ENCODE measurements around the gene DOC2B. TPM values are rescaled to one million over a fixed set of nuclear protein-coding genes. Genes with fewer than 3 reads are reported as not detected.

Gene DOC2B
- total RNA-seq, 1 donor from 2014 or later: 0.11 TPM

DNA sequence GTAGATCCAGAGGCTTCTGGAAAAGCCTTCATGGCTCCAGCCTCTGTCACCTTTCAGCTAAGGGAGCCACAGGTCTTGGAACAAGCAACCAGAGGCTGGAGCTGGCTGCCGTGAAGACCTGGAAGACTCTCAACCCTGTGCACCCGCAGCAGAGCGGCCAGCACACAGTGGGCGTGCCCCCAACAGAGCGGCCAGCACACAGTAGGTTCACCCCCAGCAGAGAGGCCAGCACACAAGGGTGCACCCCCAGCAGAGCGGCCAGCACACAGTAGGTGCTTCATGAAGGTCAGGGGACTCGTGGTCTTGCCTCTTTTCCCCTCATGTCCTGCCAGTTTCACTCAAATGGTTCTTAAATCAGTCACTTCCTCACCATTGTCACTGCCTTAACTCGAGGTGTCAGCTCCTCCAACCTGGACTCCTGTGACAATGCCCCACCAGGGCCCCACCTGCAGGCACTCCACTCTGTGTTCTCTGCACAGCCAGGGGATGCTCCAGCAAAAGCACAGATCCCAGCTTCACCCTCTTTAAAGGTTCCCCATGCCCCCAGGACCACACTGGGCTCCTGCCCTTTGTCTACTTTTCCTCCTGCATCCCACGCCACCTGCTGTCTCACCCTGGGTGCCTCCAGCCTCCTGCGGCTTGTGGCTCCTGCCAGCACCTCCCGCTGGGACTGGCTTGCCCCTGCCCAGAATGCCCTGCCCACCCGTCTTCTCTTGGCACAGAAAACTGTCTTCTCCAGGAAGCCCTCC is 42.4 kb upstream of the DOC2B start:
- Histone ChIP-seq H3K79me2 (ENCODE audit: insufficient read depth, low read length) (no peaks in the 10 kb centered on the region), H3K4me3 (ENCODE audit: insufficient read depth, low read depth, low read length) (no peak overlapping the region), H4K20me1 (ENCODE audit: insufficient read depth, low read length) (no peaks in the 10 kb centered on the region), H3K27ac (ENCODE audit: low read depth, low read length) (no peak overlapping the region), H3K27me3 (ENCODE audit: insufficient read depth, low read length) (no peaks in the 10 kb centered on the region), H3K36me3 (ENCODE audit: insufficient read depth, low read length) (no peaks in the 10 kb centered on the region), H3K4me2 (ENCODE audit: low read length) (no peak overlapping the region), H3K9me3 (ENCODE audit: insufficient read depth, low read depth, low read length) (no peaks in the 10 kb centered on the region), H2AFZ (ENCODE audit: low read depth, low read length) (no peak overlapping the region), H3K4me1 (ENCODE audit: insufficient read depth, low read length) (no peaks in the 10 kb centered on the region), H3K9ac (ENCODE audit: low read length) (no peak overlapping the region)
- FAIRE-seq (no peak), DNase-seq (ENCODE audit: low read depth) (no peak)
- no peak overlapping the region for H3K4me3 Mint-ChIP-seq (ENCODE audit: unreplicated experiment)
- no peaks in the 10 kb centered on the region for H3K36me3 Mint-ChIP-seq (ENCODE audit: low read depth, unreplicated experiment)
- peaks cover 2% of the 10 kb centered on the region for H3K9me3 Mint-ChIP-seq (ENCODE audit: unreplicated experiment)
- peaks cover 14% of the 10 kb centered on the region for H3K27me3 Mint-ChIP-seq (ENCODE audit: low read depth, unreplicated experiment)
- H3K4me1 Mint-ChIP-seq (ENCODE audit: low read depth, unreplicated experiment): no peaks in the 10 kb centered on the region
- no peak overlapping the region for H3K27ac Mint-ChIP-seq (ENCODE audit: unreplicated experiment)
- TF ChIP-seq, protein P1, sequence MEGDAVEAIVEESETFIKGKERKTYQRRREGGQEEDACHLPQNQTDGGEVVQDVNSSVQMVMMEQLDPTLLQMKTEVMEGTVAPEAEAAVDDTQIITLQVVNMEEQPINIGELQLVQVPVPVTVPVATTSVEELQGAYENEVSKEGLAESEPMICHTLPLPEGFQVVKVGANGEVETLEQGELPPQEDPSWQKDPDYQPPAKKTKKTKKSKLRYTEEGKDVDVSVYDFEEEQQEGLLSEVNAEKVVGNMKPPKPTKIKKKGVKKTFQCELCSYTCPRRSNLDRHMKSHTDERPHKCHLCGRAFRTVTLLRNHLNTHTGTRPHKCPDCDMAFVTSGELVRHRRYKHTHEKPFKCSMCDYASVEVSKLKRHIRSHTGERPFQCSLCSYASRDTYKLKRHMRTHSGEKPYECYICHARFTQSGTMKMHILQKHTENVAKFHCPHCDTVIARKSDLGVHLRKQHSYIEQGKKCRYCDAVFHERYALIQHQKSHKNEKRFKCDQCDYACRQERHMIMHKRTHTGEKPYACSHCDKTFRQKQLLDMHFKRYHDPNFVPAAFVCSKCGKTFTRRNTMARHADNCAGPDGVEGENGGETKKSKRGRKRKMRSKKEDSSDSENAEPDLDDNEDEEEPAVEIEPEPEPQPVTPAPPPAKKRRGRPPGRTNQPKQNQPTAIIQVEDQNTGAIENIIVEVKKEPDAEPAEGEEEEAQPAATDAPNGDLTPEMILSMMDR (IDR thresholded peaks at IDR 0.05; ENCODE audit: insufficient read depth, low read depth, low read length): no peak

DNA sequence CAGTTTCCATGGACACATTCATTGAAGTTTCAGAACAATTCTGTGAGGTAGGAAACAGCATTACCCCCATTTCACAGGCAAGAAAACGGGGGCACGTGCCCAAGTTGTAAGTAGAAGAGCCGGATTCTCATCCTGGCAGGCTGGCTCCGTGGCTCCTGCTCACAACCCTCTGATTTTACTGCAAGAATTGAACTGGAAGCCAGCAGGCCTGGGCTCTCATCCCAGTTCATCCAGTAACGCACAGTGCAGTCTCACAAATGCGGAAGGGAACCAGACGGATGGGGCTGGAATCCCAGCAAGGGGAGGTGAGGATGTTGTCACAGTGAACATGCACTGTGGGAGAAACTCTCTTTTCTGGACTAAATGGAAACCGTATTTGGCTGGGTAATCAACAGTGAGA is 40.7 kb upstream of the DOC2B start:
- Histone ChIP-seq H3K36me3 (ENCODE audit: insufficient read depth, low read length) (no peaks in the 10 kb centered on the region), H2AFZ (ENCODE audit: low read depth, low read length) (no peak overlapping the region), H3K27ac (ENCODE audit: low read depth, low read length) (no peak overlapping the region), H3K4me3 (ENCODE audit: insufficient read depth, low read depth, low read length) (no peak overlapping the region), H3K9me3 (ENCODE audit: insufficient read depth, low read depth, low read length) (no peaks in the 10 kb centered on the region), H3K79me2 (ENCODE audit: insufficient read depth, low read length) (no peaks in the 10 kb centered on the region), H3K27me3 (ENCODE audit: insufficient read depth, low read length) (no peaks in the 10 kb centered on the region), H3K4me1 (ENCODE audit: insufficient read depth, low read length) (no peaks in the 10 kb centered on the region), H4K20me1 (ENCODE audit: insufficient read depth, low read length) (no peaks in the 10 kb centered on the region), H3K9ac (ENCODE audit: low read length) (no peak overlapping the region), H3K4me2 (ENCODE audit: low read length) (no peak overlapping the region)
- TF ChIP-seq EZH2 (IDR thresholded peaks at IDR 0.05; ENCODE audit: insufficient read depth, low read length): no peak
- TF ChIP-seq, protein P1 (IDR thresholded peaks at IDR 0.05; ENCODE audit: insufficient read depth, low read depth, low read length): no peak
- H3K4me3 Mint-ChIP-seq (ENCODE audit: unreplicated experiment): no peak overlapping the region
- H3K27me3 Mint-ChIP-seq (ENCODE audit: low read depth, unreplicated experiment): peaks cover 12% of the 10 kb centered on the region
- DNase-seq (ENCODE audit: low read depth) (no peak), FAIRE-seq (no peak)
- H3K36me3 Mint-ChIP-seq (ENCODE audit: low read depth, unreplicated experiment): no peaks in the 10 kb centered on the region
- no peaks in the 10 kb centered on the region for H3K4me1 Mint-ChIP-seq (ENCODE audit: low read depth, unreplicated experiment)
- H3K9me3 Mint-ChIP-seq (ENCODE audit: unreplicated experiment): peaks cover 2% of the 10 kb centered on the region
- H3K27ac Mint-ChIP-seq (ENCODE audit: unreplicated experiment): no peak overlapping the region

DNA sequence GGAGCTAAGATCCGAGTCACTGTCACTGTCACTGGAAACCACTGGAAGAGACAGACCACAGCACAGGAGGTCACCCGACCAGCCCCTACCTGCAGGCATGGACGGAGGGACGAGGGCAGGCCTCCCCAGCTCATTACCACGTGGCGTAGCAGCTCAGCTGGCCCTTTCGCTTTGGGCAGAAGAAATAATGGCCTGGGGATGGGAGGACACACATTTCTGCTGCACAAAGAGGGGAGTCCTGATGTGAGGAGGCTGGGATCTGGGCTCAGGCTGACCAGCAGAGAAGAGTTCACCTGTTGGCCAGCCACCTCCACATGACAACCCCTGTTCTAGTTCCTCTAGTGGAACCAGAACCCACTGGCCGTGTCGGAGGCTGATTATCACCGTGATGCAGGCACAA is 38.2 kb upstream of the DOC2B start:
- Histone ChIP-seq H3K4me1 (ENCODE audit: insufficient read depth, low read length) (no peaks in the 10 kb centered on the region), H3K9ac (ENCODE audit: low read length) (no peak overlapping the region), H4K20me1 (ENCODE audit: insufficient read depth, low read length) (no peaks in the 10 kb centered on the region), H3K4me2 (ENCODE audit: low read length) (no peak overlapping the region), H3K4me3 (ENCODE audit: insufficient read depth, low read depth, low read length) (no peak overlapping the region), H2AFZ (ENCODE audit: low read depth, low read length) (no peak overlapping the region), H3K27me3 (ENCODE audit: insufficient read depth, low read length) (no peaks in the 10 kb centered on the region), H3K9me3 (ENCODE audit: insufficient read depth, low read depth, low read length) (no peaks in the 10 kb centered on the region), H3K79me2 (ENCODE audit: insufficient read depth, low read length) (no peaks in the 10 kb centered on the region), H3K27ac (ENCODE audit: low read depth, low read length) (no peak overlapping the region), H3K36me3 (ENCODE audit: insufficient read depth, low read length) (no peaks in the 10 kb centered on the region)
- Mint-ChIP-seq H3K36me3 (ENCODE audit: low read depth, unreplicated experiment) (no peaks in the 10 kb centered on the region), H3K27ac (ENCODE audit: unreplicated experiment) (no peak overlapping the region), H3K9me3 (ENCODE audit: unreplicated experiment) (no peaks in the 10 kb centered on the region), H3K4me3 (ENCODE audit: unreplicated experiment) (no peak overlapping the region), H3K27me3 (ENCODE audit: low read depth, unreplicated experiment) (peaks cover 7% of the 10 kb centered on the region), H3K4me1 (ENCODE audit: low read depth, unreplicated experiment) (no peaks in the 10 kb centered on the region)
- TF ChIP-seq, protein P1 (IDR thresholded peaks at IDR 0.05; ENCODE audit: insufficient read depth, low read depth, low read length): no peak
- no peak for TF ChIP-seq EZH2 (IDR thresholded peaks at IDR 0.05; ENCODE audit: insufficient read depth, low read length)
- DNase-seq (ENCODE audit: low read depth) (no peak), FAIRE-seq (no peak)

Measured in astrocyte (in vitro differentiated cells and primary cell).